Mucosa of rectum (tissue), 2 donors: ENCODE results near the gene UBXN11.
"Not testable (repeated sequence)": the region's sequence is repeated elsewhere in the genome, so short reads cannot be mapped to it uniquely, and the experiment has no call there.

Experiments
- H3K27ac ChIP-seq, 2 donors: one replicate each; pipeline ENCODE4 v1.7.0; 2013; ENCODE audit warnings: inconsistent platforms in 2 of 2, low read depth in 2 of 2, low read length in 2 of 2
- H3K27me3 ChIP-seq, 2 donors: one replicate each; pipeline ENCODE4 v1.7.0; 2013; ENCODE audit warnings: low read length in 2 of 2; ENCODE audit not compliant: control insufficient read depth in 2 of 2, insufficient read depth in 2 of 2
- H3K36me3 ChIP-seq, 2 donors: one replicate each; pipeline ENCODE4 v1.7.0; 2013; ENCODE audit warnings: low read length in 2 of 2; ENCODE audit not compliant: control insufficient read depth in 2 of 2, insufficient read depth in 2 of 2
- H3K4me1 ChIP-seq, 2 donors: one replicate each; pipeline ENCODE4 v1.7.0; 2013; ENCODE audit warnings: low read length in 2 of 2, mild to moderate bottlenecking in 1 of 2; ENCODE audit not compliant: control insufficient read depth in 2 of 2, insufficient read depth in 2 of 2
- H3K4me3 ChIP-seq, 2 donors: one replicate each; pipeline ENCODE4 v1.7.0; 2013; ENCODE audit warnings: low read length in 2 of 2
- H3K9ac ChIP-seq, 2 donors: one replicate each; pipeline ENCODE4 v1.7.0; 2013; ENCODE audit warnings: low read length in 2 of 2, low read depth in 1 of 2, mild to moderate bottlenecking in 1 of 2
- H3K9me3 ChIP-seq, 2 donors: one replicate each; pipeline ENCODE4 v1.7.0; 2013; ENCODE audit warnings: low read length in 2 of 2; ENCODE audit not compliant: control insufficient read depth in 2 of 2
- donor health status: healthy.
- donor health status: Normal muscosa, but diverticular disease.

UBXN11 gene

GRCh38 chr1:26336477-26337205, 30.2 kb upstream of the UBXN11 start:
- Histone ChIP-seq H3K9ac (peak overlapping the region in 1 of 2 donors; percentile 13), H3K27me3 (no peaks in the 10 kb centered on the region), H3K4me3 (peak overlapping the region; percentile 82 to 83), H3K4me1 (peaks cover 4 to 7% of the 10 kb centered on the region in 2 donors), H3K27ac (peak overlapping the region in 1 of 2 donors; percentile 48), H3K9me3 (no peaks in the 10 kb centered on the region), H3K36me3 (no peaks in the 10 kb centered on the region)

- H3K9ac ChIP-seq = peak overlapping the region; percentile 24 to 54
- peak overlapping the region; percentile 82 to 83 for H3K4me3 ChIP-seq
- peak overlapping the region in 1 of 2 donors; percentile 48 for H3K27ac ChIP-seq
- H3K4me1 ChIP-seq = peaks cover 4 to 7% of the 10 kb centered on the region in 2 donors
- no peaks in the 10 kb centered on the region for H3K9me3 ChIP-seq
- H3K27me3 ChIP-seq = no peaks in the 10 kb centered on the region
- H3K36me3 ChIP-seq = no peaks in the 10 kb centered on the region
Observed at GRCh38 chr1:26335774-26336476, 29.5 kb upstream of the UBXN11 start.

DNA sequence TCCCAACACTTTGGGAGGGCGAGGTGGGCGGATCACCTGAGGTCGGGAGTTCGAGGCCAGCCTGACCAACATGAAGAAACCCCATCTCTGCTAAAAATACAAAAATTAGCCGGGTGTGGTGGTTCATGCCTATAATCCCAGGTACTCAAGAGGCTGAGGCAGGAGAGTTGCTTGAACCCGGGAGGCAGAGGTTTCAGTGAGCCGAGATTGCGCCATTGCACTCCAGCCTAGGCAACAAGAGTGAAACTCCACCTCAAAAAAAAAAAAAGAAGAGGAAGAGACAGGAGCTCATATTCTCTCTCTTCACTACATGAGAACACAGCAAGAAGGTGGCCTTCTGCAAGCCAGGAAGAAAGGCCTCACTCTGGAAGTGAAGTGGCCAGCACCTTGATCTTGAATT, 26.9 kb upstream of the UBXN11 start:
- not testable (repeated sequence) for H3K9me3 ChIP-seq, H3K4me1 ChIP-seq, H3K36me3 ChIP-seq, H3K4me3 ChIP-seq, H3K9ac ChIP-seq, H3K27me3 ChIP-seq, H3K27ac ChIP-seq

- no peaks in the 10 kb centered on the region for H3K27me3 ChIP-seq
- no peaks in the 10 kb centered on the region for H3K4me1 ChIP-seq
- no peaks in the 10 kb centered on the region for H3K36me3 ChIP-seq
Observed at GRCh38 chr1:26330276-26330675, 23.8 kb upstream of the UBXN11 start.

DNA sequence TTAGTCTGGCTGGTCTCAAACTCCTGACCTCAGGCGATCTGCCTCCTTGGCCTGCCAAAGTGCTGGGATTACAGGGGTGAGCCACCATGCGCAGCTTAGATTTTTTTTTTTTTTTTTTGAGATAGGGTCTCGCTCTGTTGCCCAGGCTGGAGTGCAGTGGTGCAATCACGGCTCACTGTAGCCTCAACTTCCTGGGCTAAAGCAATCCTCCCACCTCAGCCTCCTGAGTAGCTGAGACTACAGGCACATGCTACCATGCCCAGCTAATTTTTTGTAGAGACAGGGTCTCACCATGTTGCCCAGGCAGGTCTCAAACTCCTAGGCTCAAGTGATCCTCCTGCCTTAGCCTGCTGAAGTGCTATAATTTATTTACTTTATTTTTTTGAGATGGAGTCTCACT, 22.9 kb upstream of the UBXN11 start:
- H3K4me3 ChIP-seq, H3K27me3 ChIP-seq, H3K9me3 ChIP-seq, H3K9ac ChIP-seq, H3K4me1 ChIP-seq, H3K27ac ChIP-seq, H3K36me3 ChIP-seq: not testable (repeated sequence)

More at GRCh38 chr1:26330276-26330675, 23.8 kb upstream of the UBXN11 start:
- Histone ChIP-seq H3K9ac (no peak overlapping the region), H3K4me3 (no peak overlapping the region), H3K27ac (no peak overlapping the region), H3K9me3 (no peaks in the 10 kb centered on the region)

DNA sequence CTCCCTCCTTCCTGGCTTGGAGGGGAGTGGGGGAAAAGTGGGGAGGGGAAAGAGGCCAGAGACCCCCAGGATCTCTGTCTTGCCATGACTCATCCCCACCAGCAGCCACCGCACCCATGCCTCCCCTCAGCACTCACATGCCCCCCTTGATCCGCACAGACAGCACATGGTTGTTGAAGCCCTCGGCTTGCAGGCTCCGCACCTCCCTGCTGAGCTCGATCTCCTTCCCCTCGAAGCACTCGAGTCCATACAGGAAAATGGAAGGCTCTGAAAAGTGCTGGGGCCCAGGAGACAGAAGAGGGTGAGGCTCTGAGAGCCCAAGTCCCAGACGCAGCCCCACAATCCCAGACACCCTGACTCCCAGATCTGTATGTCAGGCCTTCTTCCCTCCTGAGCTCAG, 22.2 kb upstream of the UBXN11 start:
- Histone ChIP-seq H3K27ac (no peak overlapping the region), H3K4me1 (no peaks in the 10 kb centered on the region), H3K36me3 (no peaks in the 10 kb centered on the region), H3K27me3 (no peaks in the 10 kb centered on the region), H3K9me3 (no peaks in the 10 kb centered on the region), H3K9ac (no peak overlapping the region), H3K4me3 (no peak overlapping the region)

DNA sequence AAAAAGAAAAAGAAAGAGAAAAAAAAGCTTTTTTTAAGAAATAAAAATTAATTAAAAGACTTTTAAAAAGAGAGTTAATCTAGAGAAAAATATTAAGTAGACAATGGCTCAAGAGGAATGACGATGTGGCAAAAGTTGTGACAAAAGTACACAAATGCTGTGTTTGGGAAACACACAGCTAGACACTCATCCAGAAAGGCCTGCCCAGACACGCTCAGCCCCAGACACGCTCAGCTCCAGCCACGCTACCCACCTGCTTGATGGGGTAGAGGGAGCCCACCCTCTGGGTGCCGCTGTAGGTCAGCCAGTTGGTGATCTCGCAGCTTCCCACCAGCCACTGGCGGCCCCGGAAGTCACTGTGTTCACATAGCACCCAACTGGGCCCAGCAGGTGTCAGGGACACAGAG, 21.5 kb upstream of the UBXN11 start:
- no peaks in the 10 kb centered on the region for H3K36me3 ChIP-seq
- no peaks in the 10 kb centered on the region for H3K9me3 ChIP-seq
- no peak overlapping the region for H3K9ac ChIP-seq
- H3K27ac ChIP-seq = no peak overlapping the region
- H3K4me1 ChIP-seq = no peaks in the 10 kb centered on the region
- H3K4me3 ChIP-seq = no peak overlapping the region
- H3K27me3 ChIP-seq = no peaks in the 10 kb centered on the region

DNA sequence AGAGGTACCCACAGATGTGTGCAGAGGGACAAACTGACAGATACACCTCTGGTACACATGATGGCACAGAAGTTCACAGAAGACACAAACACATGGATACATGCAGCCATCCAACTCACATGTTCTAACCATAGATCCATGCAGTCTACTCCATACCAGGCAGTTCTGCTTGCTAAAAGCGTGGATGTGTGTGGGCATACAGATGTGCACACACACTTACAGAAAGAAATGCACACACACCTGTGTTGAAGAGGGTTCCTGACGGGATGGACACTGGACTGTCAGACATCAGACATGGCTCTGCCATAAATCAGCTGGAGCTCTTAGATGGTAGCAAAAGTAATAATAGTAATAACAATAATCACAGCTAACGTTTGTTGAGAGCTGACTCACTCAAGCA, 18.1 kb upstream of the UBXN11 start:
- no peak overlapping the region for H3K4me3 ChIP-seq
- H3K36me3 ChIP-seq = no peaks in the 10 kb centered on the region
- no peaks in the 10 kb centered on the region for H3K9me3 ChIP-seq
- peaks cover 0 to 3% of the 10 kb centered on the region in 2 donors for H3K27me3 ChIP-seq
- peaks cover 6 to 7% of the 10 kb centered on the region in 2 donors for H3K4me1 ChIP-seq
- H3K27ac ChIP-seq = no peak overlapping the region
- no peak overlapping the region for H3K9ac ChIP-seq

GRCh38 chr1:26323382-26323781, 16.9 kb upstream of the UBXN11 start:
- no peak overlapping the region for H3K4me3 ChIP-seq
- H3K36me3 ChIP-seq = no peaks in the 10 kb centered on the region
- H3K9ac ChIP-seq = no peak overlapping the region
- peaks cover 6 to 7% of the 10 kb centered on the region in 2 donors for H3K4me1 ChIP-seq
- no peaks in the 10 kb centered on the region for H3K9me3 ChIP-seq
- no peak overlapping the region for H3K27ac ChIP-seq
- H3K27me3 ChIP-seq = peaks cover 0 to 3% of the 10 kb centered on the region in 2 donors

DNA sequence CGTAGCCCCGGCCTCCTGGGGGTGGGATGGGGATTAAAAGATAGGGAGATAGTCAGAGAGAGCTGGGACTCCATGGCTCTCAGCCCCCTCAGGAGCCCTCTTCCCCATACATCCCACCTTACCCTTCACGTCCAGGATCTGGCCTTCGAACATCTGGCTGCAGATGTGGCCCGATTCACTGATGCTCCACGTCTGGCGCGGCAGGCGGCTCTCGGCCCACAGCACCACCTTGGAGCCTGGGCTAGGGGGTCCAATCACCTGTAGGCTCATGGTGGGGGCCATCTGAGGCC, 15.6 kb upstream of the UBXN11 start:
- H3K27ac ChIP-seq = no peak overlapping the region
- H3K27me3 ChIP-seq = peaks cover 0 to 3% of the 10 kb centered on the region in 2 donors
- no peaks in the 10 kb centered on the region for H3K36me3 ChIP-seq
- H3K9ac ChIP-seq = no peak overlapping the region
- no peaks in the 10 kb centered on the region for H3K9me3 ChIP-seq
- peaks cover 14 to 15% of the 10 kb centered on the region in 2 donors for H3K4me1 ChIP-seq
- no peak overlapping the region for H3K4me3 ChIP-seq
